Measurements from ENCODE around the gene TRIM4. TPM values are rescaled to one million over a fixed set of nuclear protein-coding genes. Genes with fewer than 3 reads are reported as not detected.

TRIM4 gene
- total RNA-seq, 1 donor from 2014 or later: 32.6 TPM

DNA sequence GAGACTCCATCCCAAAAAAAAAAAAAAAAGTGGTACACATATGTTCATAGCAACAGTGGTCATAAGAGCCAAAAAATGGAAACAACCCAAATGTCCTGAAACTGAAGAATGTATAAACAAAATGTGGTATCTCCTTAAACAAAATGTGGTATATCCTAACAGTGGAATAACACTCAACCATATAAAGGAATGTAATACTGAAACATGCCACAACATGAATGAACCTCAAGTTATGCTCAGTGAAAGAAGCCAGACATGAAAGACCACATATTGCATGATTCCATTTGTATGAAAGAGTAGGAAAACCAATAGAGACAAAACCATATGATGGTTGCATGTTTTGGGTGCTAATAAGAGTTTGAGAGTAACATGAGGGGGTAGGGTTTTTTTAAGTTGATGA, 7.0 kb upstream of the TRIM4 start:
- Histone ChIP-seq H3K27me3 (no peaks in the 10 kb centered on the region), H3K4me3 (no peak overlapping the region), H3K9me3 (no peaks in the 10 kb centered on the region), H3K27ac (no peak overlapping the region), H3K36me3 (no peaks in the 10 kb centered on the region), H3K4me1 (peaks cover 12% of the 10 kb centered on the region)
- TF ChIP-seq, protein P1, sequence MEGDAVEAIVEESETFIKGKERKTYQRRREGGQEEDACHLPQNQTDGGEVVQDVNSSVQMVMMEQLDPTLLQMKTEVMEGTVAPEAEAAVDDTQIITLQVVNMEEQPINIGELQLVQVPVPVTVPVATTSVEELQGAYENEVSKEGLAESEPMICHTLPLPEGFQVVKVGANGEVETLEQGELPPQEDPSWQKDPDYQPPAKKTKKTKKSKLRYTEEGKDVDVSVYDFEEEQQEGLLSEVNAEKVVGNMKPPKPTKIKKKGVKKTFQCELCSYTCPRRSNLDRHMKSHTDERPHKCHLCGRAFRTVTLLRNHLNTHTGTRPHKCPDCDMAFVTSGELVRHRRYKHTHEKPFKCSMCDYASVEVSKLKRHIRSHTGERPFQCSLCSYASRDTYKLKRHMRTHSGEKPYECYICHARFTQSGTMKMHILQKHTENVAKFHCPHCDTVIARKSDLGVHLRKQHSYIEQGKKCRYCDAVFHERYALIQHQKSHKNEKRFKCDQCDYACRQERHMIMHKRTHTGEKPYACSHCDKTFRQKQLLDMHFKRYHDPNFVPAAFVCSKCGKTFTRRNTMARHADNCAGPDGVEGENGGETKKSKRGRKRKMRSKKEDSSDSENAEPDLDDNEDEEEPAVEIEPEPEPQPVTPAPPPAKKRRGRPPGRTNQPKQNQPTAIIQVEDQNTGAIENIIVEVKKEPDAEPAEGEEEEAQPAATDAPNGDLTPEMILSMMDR (IDR thresholded peaks at IDR 0.05): no peak
- intact Hi-C loops (cut with DNase I): no loop called here
- DNase-seq (no peak), ATAC-seq (no peak)

DNA sequence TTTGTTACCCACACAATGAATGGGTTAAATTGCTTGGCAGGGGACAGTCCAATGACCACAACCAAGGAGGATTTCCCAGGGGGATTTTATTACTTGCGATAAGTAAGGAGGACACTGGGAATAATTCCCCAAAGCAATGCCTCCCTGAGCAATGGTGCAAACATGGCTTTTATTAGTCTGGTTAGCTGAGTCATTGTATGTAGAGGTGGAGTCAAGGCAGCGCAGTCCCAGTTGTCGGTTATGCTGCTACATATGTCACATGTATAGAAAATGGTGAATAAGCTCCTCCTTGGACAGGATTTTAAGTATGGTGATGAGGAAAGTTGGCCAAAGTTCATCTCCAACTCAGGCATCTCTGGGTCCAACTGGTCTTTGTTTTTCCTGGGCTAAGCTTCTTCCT, 3.9 kb upstream of the TRIM4 start:
- DNase-seq (no peak), ATAC-seq (no peak)
- intact Hi-C loops (cut with DNase I): no loop called here
- no peaks in the 10 kb centered on the region for H3K36me3 ChIP-seq
- no peaks in the 10 kb centered on the region for H3K27me3 ChIP-seq
- H3K9me3 ChIP-seq: no peaks in the 10 kb centered on the region
- H3K27ac ChIP-seq: no peak overlapping the region
- TF ChIP-seq, protein P1 (IDR thresholded peaks at IDR 0.05): no peak
- peaks cover 5% of the 10 kb centered on the region for H3K4me1 ChIP-seq
- H3K4me3 ChIP-seq: no peak overlapping the region

DNA sequence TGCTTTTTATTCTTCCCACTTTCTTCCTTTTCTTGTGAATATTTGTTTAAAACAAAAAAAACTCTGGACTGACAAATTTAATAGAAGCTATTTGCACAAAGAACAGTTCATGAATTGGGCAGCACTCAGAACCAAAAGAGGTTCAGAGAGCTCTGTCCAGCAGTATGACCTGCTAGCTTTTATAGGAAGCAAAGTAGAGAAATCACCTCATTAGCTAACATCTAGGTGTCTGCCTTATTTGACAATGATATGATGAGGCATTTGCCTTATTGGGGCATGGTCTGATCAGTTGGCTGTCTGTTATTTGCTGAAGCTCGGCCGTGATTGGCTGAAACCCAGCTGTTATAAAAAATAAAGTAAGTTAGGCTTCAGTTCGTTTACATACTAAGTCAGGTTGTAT, 819 bp upstream of the TRIM4 start:
- Histone ChIP-seq H3K36me3 (peaks cover 18% of the 10 kb centered on the region), H3K27me3 (no peaks in the 10 kb centered on the region), H3K27ac (peak overlapping the region; percentile 96), H3K4me1 (peaks cover 26% of the 10 kb centered on the region), H3K4me3 (peak overlapping the region; percentile 92), H3K9me3 (no peaks in the 10 kb centered on the region)
- DNase-seq: no peak
- intact Hi-C loops (cut with DNase I): no loop called here
- ATAC-seq: no peak
- TF ChIP-seq, protein P1 (IDR thresholded peaks at IDR 0.05): no peak

DNA sequence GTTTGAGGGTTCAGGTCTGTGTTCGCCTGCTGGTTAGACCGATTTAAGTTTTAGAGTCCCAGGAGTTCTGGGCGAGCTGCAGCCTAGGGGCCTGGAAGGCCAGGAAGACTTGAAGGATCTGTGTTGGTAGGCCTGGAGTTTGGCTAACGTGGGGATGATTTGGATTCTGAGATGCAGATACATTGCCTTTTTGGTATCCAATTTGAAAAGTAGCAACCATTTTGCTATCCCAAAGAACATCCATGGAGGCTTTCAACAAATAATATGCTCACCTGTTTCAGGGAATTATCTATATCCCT, 433 bp upstream of the TRIM4 start:
- Histone ChIP-seq H3K27ac (peak overlapping the region; percentile 96), H3K4me1 (peaks cover 26% of the 10 kb centered on the region), H3K4me3 (peak overlapping the region; percentile 92), H3K36me3 (peaks cover 21% of the 10 kb centered on the region), H3K27me3 (no peaks in the 10 kb centered on the region), H3K9me3 (no peaks in the 10 kb centered on the region)
- TF ChIP-seq, protein P1 (IDR thresholded peaks at IDR 0.05): no peak
- no peak for DNase-seq
- no peak for ATAC-seq
- intact Hi-C loops (cut with DNase I): no loop called here

DNA sequence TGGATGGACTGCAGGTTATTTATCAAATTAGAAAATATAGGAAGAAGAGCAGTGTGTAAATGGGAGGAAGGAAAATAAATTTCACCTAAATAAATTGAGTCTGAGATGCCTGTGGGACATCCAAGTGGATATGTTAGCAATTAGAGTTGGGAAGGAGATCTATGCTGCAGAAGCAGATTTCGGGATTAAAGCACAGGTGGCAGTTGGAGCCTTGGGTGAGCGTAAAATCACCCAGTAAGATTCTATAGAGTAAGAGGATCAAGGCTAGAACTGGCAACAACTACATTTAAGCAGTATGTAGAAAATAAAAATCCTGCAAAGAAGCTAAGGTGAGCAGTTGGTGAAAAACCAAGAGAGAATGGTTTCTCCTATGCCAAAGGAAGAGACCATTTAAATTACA, 8.4 kb downstream of the TRIM4 start:
- no peak for DNase-seq
- ATAC-seq: no peak
- H3K4me1 ChIP-seq: peaks cover 8% of the 10 kb centered on the region
- H3K36me3 ChIP-seq: peaks cover 62% of the 10 kb centered on the region
- no peak overlapping the region for H3K27ac ChIP-seq
- H3K9me3 ChIP-seq: no peaks in the 10 kb centered on the region
- H3K27me3 ChIP-seq: no peaks in the 10 kb centered on the region
- no peak overlapping the region for H3K4me3 ChIP-seq
- intact Hi-C loops (cut with DNase I): no loop called here
- TF ChIP-seq, protein P1 (IDR thresholded peaks at IDR 0.05): no peak

DNA sequence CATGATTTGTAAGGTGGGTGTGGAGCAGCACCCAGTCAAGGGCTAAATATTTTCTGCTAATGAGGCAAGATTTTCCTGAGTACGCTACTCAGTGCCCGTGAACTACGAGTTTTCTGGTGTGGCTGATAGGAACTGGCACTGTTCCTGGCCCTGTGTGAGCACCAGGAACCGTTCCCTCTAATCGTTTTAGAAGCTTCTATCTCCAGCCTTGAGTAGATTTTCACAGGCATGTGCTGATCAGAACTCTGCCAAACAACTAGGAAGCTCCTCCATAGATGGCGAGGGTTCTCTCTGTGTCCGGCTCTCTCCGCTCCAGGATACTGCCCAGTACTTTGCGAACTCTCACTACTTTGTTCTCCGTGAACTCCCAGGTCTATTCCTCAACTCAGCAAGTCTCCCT, 17.7 kb downstream of the TRIM4 start:
- H3K36me3 ChIP-seq: peaks cover 86% of the 10 kb centered on the region

More for the DNA sequence above, 17.7 kb downstream of the TRIM4 start:
- Histone ChIP-seq H3K27me3 (no peaks in the 10 kb centered on the region), H3K4me1 (no peaks in the 10 kb centered on the region), H3K9me3 (no peaks in the 10 kb centered on the region), H3K4me3 (no peak overlapping the region), H3K27ac (no peak overlapping the region)
- ATAC-seq: no peak
- no peak for DNase-seq
- intact Hi-C loops (cut with DNase I): no loop called here
- TF ChIP-seq, protein P1 (IDR thresholded peaks at IDR 0.05): no peak

Data from upper lobe of right lung (tissue), 1 donor.